Endothelial cell of umbilical vein (primary cell): ENCODE data around the gene MVP. TPM values are rescaled to one million over a fixed set of nuclear protein-coding genes. Genes with fewer than 3 reads are reported as not detected.

Experiments
- BruUV-seq: library from RNA; stranded (reverse); fragments of 400-500 nt; replicated peaks from 2 replicates; lab custom pipeline; 2021; lab: Mats Ljungman, UMichigan
- CTCF ChIA-PET: fragments of 300-600, 350-600 bp; sonication (Branson Sonifier 250); formaldehyde crosslinking; loops from one replicate; lab custom pipeline; 2021; ENCODE audit warnings: antibody characterized with exemption, inconsistent platforms; lab: Charles Lee
- POLR2A ChIA-PET: fragments of 300-600, 350-600 bp; sonication (Branson Sonifier 250); formaldehyde crosslinking; loops from one replicate; lab custom pipeline; 2021; ENCODE audit warnings: antibody characterized with exemption, inconsistent platforms; lab: Charles Lee
- DNase-seq: peaks from one replicate; pipeline ENCODE4 v3.0.0-alpha.2; 2011; ENCODE audit warnings: low read depth, low spot score
- FAIRE-seq: peaks from 2 replicates; lab custom pipeline; 2011; peaks lifted over from hg19 to GRCh38; lab: Jason Lieb, UNC
- H2AFZ ChIP-seq: 2 replicates; pipeline ENCODE4 v1.6.0; 2012; ENCODE audit warnings: low read depth, low read length, control low read depth, inconsistent platforms
- H3K27ac ChIP-seq: 2 replicates; pipeline ENCODE4 v1.5.1; 2011; ENCODE audit warnings: low read depth, mild to moderate bottlenecking, control low read depth, low read length, moderate library complexity; ENCODE audit not compliant: insufficient read depth
- H3K27me3 ChIP-seq, 2 experiments: 2 replicates each; pipeline versions ENCODE4 v1.6.0 to v1.6.1; 2011; ENCODE audit warnings: low read length in 2 of 2, mixed read lengths in 1 of 2; ENCODE audit not compliant: control insufficient read depth in 2 of 2, insufficient read depth in 2 of 2
- H3K36me3 ChIP-seq, 2 experiments: 2 replicates in 1 of 2; 3 replicates in 1 of 2; pipeline ENCODE4 v1.5.1; 2011; ENCODE audit warnings: low read length in 2 of 2, mild to moderate bottlenecking in 1 of 2, moderate library complexity in 1 of 2; ENCODE audit not compliant: control insufficient read depth in 2 of 2, insufficient read depth in 2 of 2; ENCODE audit errors: extremely low read depth in 1 of 2
- H3K4me1 ChIP-seq: 3 replicates; pipeline ENCODE4 v1.5.1; 2011; ENCODE audit warnings: mild to moderate bottlenecking, low read length; ENCODE audit not compliant: control insufficient read depth, insufficient read depth; ENCODE audit errors: extremely low read depth
- H3K4me2 ChIP-seq: 2 replicates; pipeline ENCODE4 v1.6.1; 2011; ENCODE audit warnings: low read length, control low read depth, mixed read lengths; ENCODE audit not compliant: insufficient read depth
- H3K4me3 ChIP-seq, 3 experiments: fragments of 200-600 bp in 1 of 3; sonication (generic), shearing (Covaris generic) in 1 of 3; replicated peaks in 1 of 3; 2 replicates each; pipeline ENCODE4 v1.5.1; 2011 to 2016; ENCODE audit warnings: control low read depth in 3 of 3, low read length in 3 of 3, mild to moderate bottlenecking in 2 of 3, inconsistent platforms in 1 of 3, low read depth in 1 of 3, moderate library complexity in 1 of 3; ENCODE audit not compliant: insufficient read depth in 1 of 3
- H3K79me2 ChIP-seq: 2 replicates; pipeline ENCODE4 v1.6.0; 2012; ENCODE audit warnings: low read length, inconsistent platforms; ENCODE audit not compliant: control insufficient read depth, insufficient read depth
- H3K9ac ChIP-seq: replicated peaks from 2 replicates; pipeline ENCODE3; 2011; ENCODE audit warnings: low read length, control low read depth; ENCODE audit not compliant: insufficient read depth; ENCODE audit errors: extremely low read depth
- H3K9me1 ChIP-seq: replicated peaks from 3 replicates; pipeline ENCODE4 v1.6.0; 2011; ENCODE audit warnings: mild to moderate bottlenecking, low read length; ENCODE audit not compliant: control insufficient read depth, insufficient read depth; ENCODE audit errors: extremely low read depth
- H3K9me3 ChIP-seq: replicated peaks from 2 replicates; pipeline ENCODE4 v1.5.1; 2012; ENCODE audit warnings: low read length, inconsistent platforms; ENCODE audit not compliant: control insufficient read depth, insufficient read depth
- H4K20me1 ChIP-seq: replicated peaks from 2 replicates; pipeline ENCODE3; 2011; ENCODE audit warnings: mild to moderate bottlenecking, low read length; ENCODE audit not compliant: control insufficient read depth, insufficient read depth; ENCODE audit errors: extremely low read depth
- CTCF ChIP-seq, 2 donors: IDR thresholded peaks; 1 replicate in 1 of 2; 2 replicates in 1 of 2; pipeline ENCODE4 v1.5.1; 2011; ENCODE audit warnings: low read length in 2 of 2, mild to moderate bottlenecking in 2 of 2, moderate library complexity in 2 of 2, control low read depth in 1 of 2, inconsistent platforms in 1 of 2, low read depth in 1 of 2; ENCODE audit not compliant: insufficient read depth in 1 of 2; ENCODE audit errors: extremely low read depth in 1 of 2
- EZH2 ChIP-seq: IDR thresholded peaks from 2 replicates; pipeline ENCODE4 v1.6.1; 2012; ENCODE audit warnings: borderline replicate concordance, low read depth, mild to moderate bottlenecking, moderate library complexity, low read length, inconsistent platforms; ENCODE audit not compliant: severe bottlenecking
- FOS ChIP-seq: IDR thresholded peaks from 2 replicates; pipeline ENCODE4 v1.6.1; 2011; ENCODE audit warnings: mild to moderate bottlenecking, low read length, moderate library complexity, borderline replicate concordance; ENCODE audit not compliant: insufficient read depth
- GATA2 ChIP-seq: IDR thresholded peaks from 2 replicates; pipeline ENCODE4 v1.7.0; 2011; ENCODE audit warnings: low read depth, mild to moderate bottlenecking, moderate library complexity, mixed read lengths, low read length; ENCODE audit not compliant: insufficient read length, insufficient read depth
- JUN ChIP-seq: IDR thresholded peaks from 2 replicates; pipeline ENCODE4 v1.6.1; 2011; ENCODE audit warnings: borderline replicate concordance, low read depth; ENCODE audit not compliant: insufficient read length, insufficient read depth
- MYC ChIP-seq: IDR thresholded peaks from one replicate; pipeline ENCODE4 v1.6.1; 2011; ENCODE audit warnings: mild to moderate bottlenecking, low read depth, low read length
- POLR2A ChIP-seq: IDR thresholded peaks from 2 replicates; pipeline ENCODE4 v1.6.1; 2012; ENCODE audit warnings: low read depth, mild to moderate bottlenecking, control low read depth, low read length
- POLR2AphosphoS5 ChIP-seq: IDR thresholded peaks from 2 replicates; pipeline ENCODE4 v1.6.1; 2012; ENCODE audit warnings: low read depth, mild to moderate bottlenecking, control low read depth, low read length, moderate library complexity; ENCODE audit not compliant: insufficient read depth
- dilution Hi-C: fragments of 300-500 bp; cut with MboI; formaldehyde crosslinking; loops from one replicate; pipeline ENCODE4 v1.15.0; 2019; ENCODE audit warnings: low sequenced_read_pairs; ENCODE audit not compliant: extremely low pct_ligation_motif_present
- intact Hi-C: fragments of 100-400 bp; cut with micrococcal nuclease; formaldehyde crosslinking; loops from one replicate; pipeline ENCODE4 v1.10.0; 2022
- polyA plus RNA-seq, 4 experiments: library from polyadenylated mRNA; depleted of rRNA in 3 of 4; stranded (reverse) in 3 of 4; unstranded in 1 of 4; fragments of >200 nt; gene quantifications; 2 replicates each; pipeline versions ENCODE4 v1.2.1 to v1.2.3, GENCODE V29; 2011 to 2012; ENCODE audit warnings: missing spikeins in 1 of 4
- total RNA-seq: library from RNA; stranded (reverse); gene quantifications from 2 replicates; pipeline ENCODE4 v1.2.3, GENCODE V29; 2021
- TF ChIP-seq, protein P1 (sequence below): IDR thresholded peaks from 2 replicates; pipeline ENCODE4 v1.6.1; 2011; ENCODE audit not compliant: insufficient read depth, insufficient read length

Gene MVP
- total and polyA plus RNA-seq, 2 donors (not counting 3 experiments of a cell fraction or from before 2014, with no cell fraction given): 49.8 to 118 TPM

DNA sequence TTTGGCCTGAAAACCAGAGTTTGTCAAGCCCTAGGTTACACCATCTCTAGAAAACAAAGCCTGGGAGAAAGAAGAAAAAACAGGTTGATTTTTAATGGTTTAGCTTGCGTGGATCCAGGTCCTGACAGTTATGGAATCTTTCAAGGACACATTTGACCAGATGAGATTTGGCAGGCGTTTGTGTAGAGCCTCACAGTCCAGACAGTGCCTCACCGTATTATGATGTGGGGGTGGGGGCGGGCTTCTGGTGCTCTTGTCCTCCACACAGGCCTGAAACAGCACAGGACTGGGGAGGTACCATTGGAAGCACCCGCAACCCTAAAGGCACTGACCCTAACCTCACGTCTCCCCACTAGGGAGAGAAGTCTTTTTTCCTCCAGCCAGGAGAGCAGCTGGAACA, 19.6 kb downstream of the MVP start:
- no peak overlapping the region for H3K4me2 ChIP-seq
- no peaks in the 10 kb centered on the region for H4K20me1 ChIP-seq
- intact Hi-C loops (no loop called here), dilution Hi-C loops (no loop called here)
- CTCF ChIA-PET: interaction anchor here (0.7 to 4.5 kb wide), 3 partner anchors 9 to 27 kb away, joined by 3 to 46 read pairs (median 3); partner anchors contain the start of gene MVP
- H2AFZ ChIP-seq: no peak overlapping the region
- FAIRE-seq: no peak
- DNase-seq: no peak
- H3K36me3 ChIP-seq: peaks cover 0 to 19% of the 10 kb centered on the region in 2 experiments
- H3K27ac ChIP-seq: no peak overlapping the region
- no peak for TF ChIP-seq GATA2
- TF ChIP-seq JUN: no peak
- no peak for TF ChIP-seq EZH2
- TF ChIP-seq POLR2AphosphoS5: no peak
- TF ChIP-seq FOS: no peak
- TF ChIP-seq POLR2A: no peak
- TF ChIP-seq CTCF (IDR thresholded peaks at IDR 0.05; ENCODE audit: extremely low read depth in 1 of 2, insufficient read depth in 1 of 2, low read depth in 1 of 2, low read length in 2 of 2): no peak
- TF ChIP-seq MYC: no peak
- TF ChIP-seq, protein P1, sequence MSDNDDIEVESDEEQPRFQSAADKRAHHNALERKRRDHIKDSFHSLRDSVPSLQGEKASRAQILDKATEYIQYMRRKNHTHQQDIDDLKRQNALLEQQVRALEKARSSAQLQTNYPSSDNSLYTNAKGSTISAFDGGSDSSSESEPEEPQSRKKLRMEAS: no peak
- BruUV-seq: no TSS peak
- H3K9me1 ChIP-seq: no peaks in the 10 kb centered on the region
- no peaks in the 10 kb centered on the region for H3K9me3 ChIP-seq
- no peak overlapping the region for H3K9ac ChIP-seq
- no peak overlapping the region for H3K4me3 ChIP-seq
- POLR2A ChIA-PET: interaction anchor here (0.6 kb wide), 1 partner anchor 15 kb away, joined by 4 read pairs; no protein-coding TSS in a partner anchor
- no peaks in the 10 kb centered on the region for H3K4me1 ChIP-seq
- no peaks in the 10 kb centered on the region for H3K79me2 ChIP-seq
- no peaks in the 10 kb centered on the region for H3K27me3 ChIP-seq
